ACC112 (cell line): ENCODE data around the gene WSCD1.

ENCODE experiments used
- H2AFZ ChIP-seq: fragments of 200-600 bp; sonication (generic); one replicate; pipeline ENCODE4 v1.6.0; 2017; ENCODE audit warnings: antibody characterized with exemption, low read length; ENCODE audit not compliant: unreplicated experiment
- H3K27ac ChIP-seq: fragments of 200-600 bp; sonication (generic); 2 replicates; pipeline ENCODE4 v1.5.1; 2014; ENCODE audit warnings: low read depth, mild to moderate bottlenecking, antibody characterized with exemption, low read length, moderate library complexity
- H3K27me3 ChIP-seq: fragments of 200-600 bp; sonication (generic); 2 replicates; pipeline ENCODE4 v1.6.1; 2014; ENCODE audit warnings: mild to moderate bottlenecking, antibody characterized with exemption, low read length, moderate library complexity, mixed read lengths; ENCODE audit not compliant: insufficient read depth
- H3K36me3 ChIP-seq: fragments of 200-600 bp; sonication (generic); 2 replicates; pipeline ENCODE4 v1.6.1; 2016; ENCODE audit warnings: mild to moderate bottlenecking, antibody characterized with exemption, low read length, moderate library complexity, mixed read lengths; ENCODE audit not compliant: insufficient read depth
- H3K4me1 ChIP-seq: fragments of 200-600 bp; sonication (generic); one replicate; pipeline ENCODE4 v1.6.1; 2016; ENCODE audit warnings: low read length, mixed read lengths; ENCODE audit not compliant: insufficient read depth, unreplicated experiment, control insufficient read depth
- H3K4me3 ChIP-seq: fragments of 200-600 bp; sonication (generic); 2 replicates; pipeline ENCODE4 v1.5.1; 2014; ENCODE audit warnings: mild to moderate bottlenecking, low read depth, low read length
- H3K79me2 ChIP-seq: fragments of 200-600 bp; sonication (generic); one replicate; pipeline ENCODE4 v1.6.0; 2016; ENCODE audit warnings: low read length; ENCODE audit not compliant: control insufficient read depth, unreplicated experiment, insufficient read depth

The WSCD1 gene

DNA sequence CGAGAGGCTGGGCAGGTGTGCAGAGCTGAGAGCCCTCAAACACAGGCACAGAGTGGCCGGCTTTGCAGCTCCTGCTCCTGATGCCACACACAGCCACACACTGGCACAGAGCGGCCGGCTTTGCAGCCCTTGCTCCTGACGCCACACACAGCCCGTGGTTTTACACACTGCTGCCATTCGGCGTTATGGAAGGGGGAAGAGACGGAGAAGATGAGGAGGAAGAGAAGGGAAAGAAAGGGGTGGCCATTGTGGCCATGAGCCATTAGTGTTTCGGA lies 26.8 kb downstream of the WSCD1 start:
- Histone ChIP-seq H3K36me3 (no peaks in the 10 kb centered on the region), H3K79me2 (no peaks in the 10 kb centered on the region), H3K27me3 (peaks cover 24% of the 10 kb centered on the region), H3K4me3 (no peak overlapping the region), H2AFZ (no peak overlapping the region), H3K27ac (no peak overlapping the region), H3K4me1 (no peaks in the 10 kb centered on the region)

DNA sequence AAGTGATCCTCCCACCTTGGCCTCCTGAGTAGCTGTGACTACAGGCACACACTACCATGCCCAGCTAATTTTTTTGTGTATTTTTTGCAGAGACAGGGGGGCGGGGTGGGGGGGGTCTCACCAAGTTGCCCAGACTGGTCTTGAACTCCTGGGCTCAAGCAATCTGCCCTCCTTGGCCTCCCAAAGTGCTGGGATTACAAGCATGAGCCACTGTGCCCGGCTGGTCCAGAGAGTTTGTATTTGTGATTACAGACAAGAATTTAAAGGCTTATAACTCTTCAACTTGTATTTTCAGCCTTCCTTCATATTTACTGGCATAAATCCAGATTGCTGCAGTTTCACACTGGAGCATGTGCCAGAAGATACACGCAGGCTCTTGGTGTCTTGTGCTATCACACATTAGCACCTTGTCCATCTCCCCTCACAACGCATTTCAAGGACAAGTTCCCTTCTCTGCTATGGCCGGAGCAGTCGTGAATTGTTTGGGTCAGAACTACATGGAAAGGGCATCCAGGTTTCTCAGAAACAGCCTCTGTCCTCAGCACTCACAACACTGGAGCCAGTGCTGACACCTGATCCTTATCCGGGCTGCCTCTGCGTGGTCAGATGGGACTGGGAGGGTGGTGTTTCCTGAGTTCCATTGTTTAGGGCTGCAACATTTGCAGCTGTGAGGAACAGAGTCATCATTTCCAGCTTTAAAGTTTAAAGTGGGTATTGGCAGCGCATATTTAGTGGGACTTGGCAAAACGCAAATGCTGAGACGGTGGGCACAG lies 28.1 kb downstream of the WSCD1 start:
- Histone ChIP-seq H3K4me1 (no peaks in the 10 kb centered on the region), H3K27me3 (peaks cover 29% of the 10 kb centered on the region), H3K4me3 (no peak overlapping the region), H3K79me2 (no peaks in the 10 kb centered on the region), H3K36me3 (no peaks in the 10 kb centered on the region), H2AFZ (no peak overlapping the region), H3K27ac (no peak overlapping the region)

DNA sequence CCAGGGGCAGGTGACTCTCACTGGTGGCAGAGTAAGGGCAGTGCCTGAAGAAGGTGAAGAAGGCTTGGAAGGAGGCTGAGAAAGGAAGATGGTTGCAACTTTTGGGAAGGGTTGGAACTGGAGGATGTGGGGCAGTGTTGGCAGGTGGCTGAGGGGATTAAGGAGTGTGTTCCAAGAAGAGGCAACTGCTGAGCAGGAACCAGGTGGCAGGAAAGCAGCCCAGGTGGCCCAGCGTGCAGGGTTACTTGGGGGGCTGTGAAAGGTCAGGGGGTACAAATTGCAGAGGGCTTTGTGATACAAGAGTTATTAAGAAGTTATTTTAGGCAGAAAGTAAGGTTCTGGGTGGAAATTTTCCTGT lies 28.6 kb downstream of the WSCD1 start:
- Histone ChIP-seq H3K27ac (no peak overlapping the region), H3K27me3 (peaks cover 27% of the 10 kb centered on the region), H3K36me3 (no peaks in the 10 kb centered on the region), H3K79me2 (no peaks in the 10 kb centered on the region), H2AFZ (no peak overlapping the region), H3K4me3 (no peak overlapping the region), H3K4me1 (no peaks in the 10 kb centered on the region)

DNA sequence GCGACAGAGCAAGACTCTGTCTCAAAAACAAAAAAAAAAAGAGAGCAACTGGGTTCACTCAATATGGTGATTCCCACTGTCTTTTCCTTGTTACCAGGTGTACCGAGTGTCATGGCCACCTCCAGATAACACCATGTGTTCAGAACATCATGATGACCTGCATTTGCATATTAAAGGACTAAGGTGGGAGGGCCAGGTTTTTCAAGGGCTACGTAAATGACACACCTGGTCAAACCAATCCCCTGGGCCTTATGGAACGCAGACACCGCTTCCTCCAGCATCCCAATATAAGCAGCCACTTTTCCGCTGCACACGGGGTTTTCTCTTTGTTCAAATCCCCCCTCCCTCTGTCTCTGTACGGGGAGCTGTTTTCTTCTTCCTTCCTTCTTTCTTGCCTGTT lies 29.3 kb downstream of the WSCD1 start:
- H2AFZ ChIP-seq, result no peak overlapping the region
- no peak overlapping the region for H3K27ac ChIP-seq
- no peaks in the 10 kb centered on the region for H3K4me1 ChIP-seq
- no peaks in the 10 kb centered on the region for H3K79me2 ChIP-seq
- no peak overlapping the region for H3K4me3 ChIP-seq
- H3K36me3 ChIP-seq, result no peaks in the 10 kb centered on the region
- peaks cover 22% of the 10 kb centered on the region; the same call in 1 of the 2 replicates for H3K27me3 ChIP-seq

DNA sequence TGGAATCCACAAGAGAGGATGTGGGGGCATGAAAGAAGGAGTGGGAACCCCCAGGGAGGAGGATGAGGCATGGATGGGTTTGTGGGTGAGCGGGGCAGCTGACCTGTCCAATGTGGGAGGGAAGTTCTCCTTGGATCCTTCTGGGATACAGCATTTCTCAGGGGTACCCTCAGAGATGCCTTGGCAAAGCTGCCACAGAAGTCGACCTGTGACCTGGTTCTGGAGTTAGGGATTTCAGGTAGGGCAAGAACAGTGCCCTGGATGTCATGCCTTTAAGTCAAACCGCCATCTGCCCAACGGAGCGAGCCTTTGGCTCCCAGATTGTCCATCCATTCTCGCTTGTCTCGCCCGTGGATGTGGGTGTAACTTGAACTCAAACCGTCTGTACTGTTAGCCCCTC lies 30.0 kb downstream of the WSCD1 start:
- no peak overlapping the region for H2AFZ ChIP-seq
- H3K4me1 ChIP-seq, result no peaks in the 10 kb centered on the region
- H3K27ac ChIP-seq, result no peak overlapping the region
- no peaks in the 10 kb centered on the region for H3K36me3 ChIP-seq
- peaks cover 22% of the 10 kb centered on the region; the same call in 1 of the 2 replicates for H3K27me3 ChIP-seq
- no peaks in the 10 kb centered on the region for H3K79me2 ChIP-seq
- no peak overlapping the region for H3K4me3 ChIP-seq

DNA sequence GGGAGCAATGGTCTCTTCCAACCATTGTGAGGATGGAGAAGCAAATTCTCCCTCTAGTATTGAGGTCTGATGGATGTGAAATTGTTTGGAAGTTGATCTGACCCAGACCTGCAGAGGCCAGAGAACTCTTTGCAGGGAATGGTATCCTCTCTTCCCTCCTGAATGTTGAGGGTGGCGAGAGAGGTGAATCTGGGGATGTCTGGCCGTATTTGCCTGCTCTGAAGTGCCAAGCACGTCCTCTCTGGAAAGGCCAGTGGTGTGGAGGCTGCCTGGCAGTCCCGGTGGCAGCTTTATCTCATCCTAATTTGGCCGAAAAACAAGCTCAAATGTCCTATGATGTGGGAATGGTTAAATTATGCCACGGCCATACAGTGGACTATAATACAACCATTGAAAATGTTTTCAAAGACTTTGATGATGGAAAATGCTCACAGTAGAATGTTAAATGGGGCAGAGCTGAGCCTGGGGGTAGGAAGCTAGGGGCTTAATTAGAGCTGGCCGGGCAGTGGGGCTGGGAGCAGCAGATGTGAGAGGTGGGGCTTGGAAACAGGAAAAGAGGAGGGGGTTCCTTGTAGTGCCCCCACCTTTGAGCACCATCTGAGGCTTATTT lies 30.8 kb downstream of the WSCD1 start:
- Histone ChIP-seq H3K27ac (no peak overlapping the region), H3K27me3 (peaks cover 22% of the 10 kb centered on the region; the same call in 1 of the 2 replicates), H3K36me3 (no peaks in the 10 kb centered on the region), H2AFZ (no peak overlapping the region), H3K4me3 (no peak overlapping the region), H3K4me1 (no peaks in the 10 kb centered on the region), H3K79me2 (no peaks in the 10 kb centered on the region)

DNA sequence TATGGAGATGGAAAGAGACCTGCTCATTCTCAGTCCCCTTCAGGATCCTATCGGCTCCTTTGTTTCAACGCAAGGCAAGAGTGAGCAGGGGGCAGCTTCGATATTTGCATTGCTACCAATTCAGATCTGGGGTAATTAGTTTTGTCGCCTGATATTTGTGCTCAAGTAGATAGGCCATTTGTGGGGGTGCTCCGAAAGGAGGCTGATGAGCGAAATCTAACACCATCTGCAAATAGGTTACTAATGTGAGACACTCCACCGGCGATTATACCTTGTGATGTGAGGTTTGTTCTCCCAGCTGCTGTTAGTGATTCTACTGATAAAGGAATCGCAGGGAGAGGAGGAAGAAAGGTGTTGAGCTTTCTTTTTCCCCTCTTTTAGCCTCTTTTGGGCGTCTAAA lies 31.5 kb downstream of the WSCD1 start:
- H3K36me3 ChIP-seq, result no peaks in the 10 kb centered on the region
- H3K4me1 ChIP-seq, result no peaks in the 10 kb centered on the region
- H3K79me2 ChIP-seq, result no peaks in the 10 kb centered on the region
- H3K4me3 ChIP-seq, result no peak overlapping the region
- no peak overlapping the region for H2AFZ ChIP-seq
- no peak overlapping the region for H3K27ac ChIP-seq
- H3K27me3 ChIP-seq, result peaks cover 22% of the 10 kb centered on the region; the same call in 1 of the 2 replicates

DNA sequence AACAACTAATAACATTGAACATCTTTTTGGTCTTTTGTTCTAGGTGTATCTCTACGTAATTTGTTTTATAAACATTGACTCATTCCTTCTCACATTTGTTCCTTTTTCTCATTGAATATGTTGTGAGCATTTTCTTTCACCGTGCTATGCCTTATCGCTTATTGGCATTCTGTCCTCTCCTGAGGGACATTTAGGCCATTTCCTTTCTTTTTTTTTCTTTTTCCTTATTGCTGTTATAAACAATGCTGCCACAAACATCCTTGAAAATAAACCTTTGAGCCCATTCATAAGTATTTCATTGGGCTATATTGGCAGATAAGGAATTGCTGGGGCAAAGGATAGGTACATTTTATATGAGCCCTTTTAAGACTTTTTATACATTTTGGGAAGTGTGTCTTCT lies 32.4 kb downstream of the WSCD1 start:
- H2AFZ ChIP-seq, result no peak overlapping the region
- no peaks in the 10 kb centered on the region for H3K36me3 ChIP-seq
- H3K27me3 ChIP-seq, result peaks cover 14% of the 10 kb centered on the region; the same call in 1 of the 2 replicates
- no peak overlapping the region for H3K4me3 ChIP-seq
- no peak overlapping the region for H3K27ac ChIP-seq
- H3K79me2 ChIP-seq, result no peaks in the 10 kb centered on the region
- H3K4me1 ChIP-seq, result no peaks in the 10 kb centered on the region

DNA sequence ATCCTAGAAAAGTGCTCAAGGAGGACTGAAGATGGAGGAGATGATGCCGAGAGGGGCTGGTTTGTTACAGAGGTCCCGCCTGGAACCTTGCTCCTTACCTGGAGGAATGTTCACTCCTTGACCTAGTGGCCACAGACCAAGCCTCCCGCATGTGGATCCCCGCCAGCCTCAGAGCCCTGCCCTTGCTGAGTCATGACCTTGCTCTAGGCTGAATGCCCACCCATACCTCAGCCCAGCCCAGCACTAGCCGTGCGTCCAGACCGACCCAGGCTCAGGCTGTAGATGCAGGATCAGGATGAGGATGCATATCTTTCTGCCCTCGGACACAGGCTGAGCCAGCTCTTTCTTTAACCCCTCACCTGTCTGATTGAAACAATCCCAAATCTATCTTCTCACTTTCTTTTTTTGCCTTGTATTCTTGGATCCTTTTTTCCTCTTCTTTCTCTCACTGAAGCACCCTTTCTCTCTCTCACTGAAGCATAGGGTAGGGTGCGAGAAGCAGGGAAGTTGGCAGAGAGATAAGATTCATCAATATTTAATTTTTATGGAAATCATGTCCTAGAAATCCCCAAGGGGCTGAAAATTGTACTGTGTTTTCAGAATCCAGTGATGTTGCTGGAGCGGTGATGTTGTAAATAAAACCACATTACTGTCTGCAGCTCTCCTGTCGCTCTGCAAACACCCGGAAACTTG lies 34.9 kb downstream of the WSCD1 start:
- H3K4me3 ChIP-seq, result no peak overlapping the region
- H3K79me2 ChIP-seq, result no peaks in the 10 kb centered on the region
- no peaks in the 10 kb centered on the region for H3K36me3 ChIP-seq
- H2AFZ ChIP-seq, result no peak overlapping the region
- no peak overlapping the region for H3K27ac ChIP-seq
- H3K27me3 ChIP-seq, result peaks cover 9% of the 10 kb centered on the region; the same call in 1 of the 2 replicates
- no peaks in the 10 kb centered on the region for H3K4me1 ChIP-seq

DNA sequence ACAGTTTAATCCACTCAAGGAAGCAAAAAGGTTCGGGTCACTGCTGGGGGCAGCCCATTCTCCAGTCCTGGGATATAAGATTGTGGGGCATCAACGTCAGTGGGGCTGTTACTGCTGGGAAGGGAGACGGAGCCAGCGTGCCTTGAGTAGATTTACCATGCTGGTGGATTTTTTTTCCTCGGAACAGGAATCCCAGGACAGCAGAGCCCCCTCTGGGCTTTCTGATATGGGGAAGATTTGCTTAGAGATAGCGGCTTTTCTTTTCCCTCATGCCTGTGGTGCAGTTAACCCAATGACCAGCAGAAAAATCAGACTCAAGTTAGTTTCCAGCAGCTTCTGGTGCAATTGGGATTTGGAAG lies 35.4 kb downstream of the WSCD1 start:
- Histone ChIP-seq H3K27me3 (peaks cover 9% of the 10 kb centered on the region; the same call in 1 of the 2 replicates), H3K27ac (no peak overlapping the region), H2AFZ (no peak overlapping the region), H3K79me2 (no peaks in the 10 kb centered on the region), H3K36me3 (no peaks in the 10 kb centered on the region), H3K4me3 (no peak overlapping the region), H3K4me1 (no peaks in the 10 kb centered on the region)

DNA sequence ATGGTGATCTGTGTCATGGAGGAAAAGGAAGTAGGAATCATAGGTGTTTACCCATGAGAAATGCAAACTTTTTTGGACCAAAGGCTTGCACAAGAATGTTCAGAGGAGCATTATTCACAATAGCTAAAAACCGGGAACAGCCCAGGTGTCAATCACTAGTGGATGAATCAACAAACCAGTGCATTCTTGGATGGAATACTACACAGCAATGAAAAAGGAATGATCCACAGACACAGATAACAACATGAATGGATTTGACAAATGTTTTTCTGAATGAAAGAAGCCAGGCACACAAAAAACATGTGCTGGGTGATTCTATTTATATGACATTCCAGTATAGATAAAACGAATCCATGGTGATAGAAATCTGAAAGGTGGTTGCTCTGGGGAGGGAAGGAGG lies 36.0 kb downstream of the WSCD1 start:
- H3K27ac ChIP-seq, result no peak overlapping the region
- H2AFZ ChIP-seq, result no peak overlapping the region
- no peaks in the 10 kb centered on the region for H3K36me3 ChIP-seq
- H3K4me1 ChIP-seq, result no peaks in the 10 kb centered on the region
- H3K79me2 ChIP-seq, result no peaks in the 10 kb centered on the region
- no peak overlapping the region for H3K4me3 ChIP-seq
- H3K27me3 ChIP-seq, result peaks cover 9% of the 10 kb centered on the region; the same call in 1 of the 2 replicates
